GM18499 (cell line): ENCODE results near the gene HS6ST3.

Experiments used
- ATAC-seq: cut with Tn5 transposase; IDR thresholded peaks from one replicate; pipeline ENCODE4 v1.9.1; 2021; ENCODE audit warnings: moderate number of reproducible peaks; ENCODE audit not compliant: insufficient read depth, unreplicated experiment

Gene HS6ST3

DNA sequence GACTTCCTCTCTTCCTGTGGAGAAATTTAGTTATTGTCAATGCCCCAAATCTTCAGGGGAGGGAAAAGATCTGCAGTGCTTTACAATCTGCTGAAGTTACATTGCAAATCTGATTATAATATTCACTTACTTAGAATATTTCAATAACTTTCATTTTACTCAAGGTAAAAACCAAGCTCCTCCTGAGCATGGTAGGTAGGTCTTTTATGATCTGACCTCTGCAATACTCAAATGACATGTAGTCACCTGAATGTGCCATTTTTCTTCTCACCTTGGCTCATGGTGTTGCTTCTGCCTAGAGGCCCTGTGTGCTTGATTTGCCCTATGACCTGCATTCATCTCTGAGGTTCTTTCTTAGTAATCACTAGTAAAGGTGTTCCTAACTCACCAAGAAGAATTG is 331.4 kb downstream of the HS6ST3 start:
- ATAC-seq, result no peak

DNA sequence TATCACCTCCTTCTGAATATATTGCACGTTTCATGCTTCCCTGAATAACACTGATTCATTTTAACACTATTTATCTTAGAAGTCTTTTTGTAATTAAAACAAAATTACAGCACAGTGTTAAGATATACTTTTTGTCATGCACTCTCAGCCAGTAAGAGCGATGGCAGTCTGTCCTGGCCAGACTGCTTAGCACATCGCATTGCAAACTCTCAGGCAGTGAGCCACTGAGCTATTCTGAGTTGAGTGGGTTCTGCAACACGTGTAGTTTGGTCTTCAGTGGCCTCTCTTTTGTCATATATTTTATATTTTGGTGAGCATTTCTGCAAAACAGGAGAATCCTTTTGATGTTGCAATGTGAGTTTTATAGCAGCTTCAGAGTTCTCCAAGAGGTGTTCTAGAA is 332.1 kb downstream of the HS6ST3 start:
- ATAC-seq, result no peak

DNA sequence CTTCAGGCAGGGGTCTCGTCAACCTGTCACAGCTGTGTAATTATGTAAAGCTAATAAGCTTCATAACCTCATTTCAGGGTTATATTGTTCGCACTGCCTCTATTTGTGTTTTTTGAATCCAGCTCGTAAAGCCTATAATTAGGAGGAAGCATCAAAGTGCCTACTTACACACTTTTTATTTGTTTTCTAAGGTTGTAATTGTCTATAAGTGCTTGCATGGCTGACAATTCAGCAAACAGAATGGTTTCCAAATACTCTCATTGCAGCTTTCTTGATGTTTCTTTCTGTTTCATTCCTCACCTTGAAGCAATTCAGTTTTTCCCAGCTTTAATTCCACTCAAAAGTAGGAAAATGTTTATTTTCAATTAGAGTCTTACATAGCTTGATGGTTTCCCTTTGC is 336.3 kb downstream of the HS6ST3 start:
- no peak for ATAC-seq

DNA sequence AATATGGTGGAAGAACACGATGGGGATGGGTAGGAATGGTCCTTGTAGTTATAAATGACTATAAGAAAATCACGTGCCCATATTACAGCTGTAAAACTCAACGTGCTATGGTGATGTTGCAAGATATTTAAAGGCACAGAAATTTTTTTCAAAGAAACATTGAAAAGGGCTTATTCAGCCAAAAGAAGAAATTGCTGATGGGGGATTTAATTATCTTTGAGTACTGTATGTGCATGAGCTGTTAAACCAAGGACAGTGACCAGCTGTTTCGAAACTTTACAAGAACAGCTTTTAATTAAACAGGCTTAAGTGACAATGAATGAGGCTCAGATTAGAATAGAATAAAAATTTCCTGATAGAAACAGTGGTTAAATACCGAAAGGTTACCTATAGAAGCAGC is 339.0 kb downstream of the HS6ST3 start:
- ATAC-seq, result no peak

DNA sequence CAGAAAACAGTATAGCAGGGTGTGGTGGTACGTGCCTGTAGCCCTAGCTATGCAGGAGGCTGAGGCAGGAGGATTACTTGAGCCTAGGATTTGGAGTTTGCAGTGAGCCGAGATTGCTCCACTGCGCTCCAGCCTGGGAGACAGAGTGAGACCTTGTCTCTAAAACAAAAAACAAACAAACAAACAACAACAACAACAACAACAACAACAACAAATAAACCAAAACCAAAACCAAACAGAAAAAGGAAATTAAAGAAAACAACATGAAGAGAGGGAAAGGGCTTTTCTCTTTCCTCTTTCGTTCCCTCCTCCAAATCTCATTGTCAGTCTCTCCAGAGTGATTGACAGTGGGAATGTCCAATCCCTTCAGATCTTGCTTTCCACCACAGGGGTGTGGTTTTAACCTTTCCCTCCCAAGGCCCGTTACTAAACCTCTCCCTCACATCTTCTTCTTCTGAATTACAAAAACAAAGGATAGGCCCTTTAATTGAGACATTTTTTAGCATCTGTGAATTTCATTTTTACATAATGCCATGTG is 341.2 kb downstream of the HS6ST3 start:
- no peak for ATAC-seq

DNA sequence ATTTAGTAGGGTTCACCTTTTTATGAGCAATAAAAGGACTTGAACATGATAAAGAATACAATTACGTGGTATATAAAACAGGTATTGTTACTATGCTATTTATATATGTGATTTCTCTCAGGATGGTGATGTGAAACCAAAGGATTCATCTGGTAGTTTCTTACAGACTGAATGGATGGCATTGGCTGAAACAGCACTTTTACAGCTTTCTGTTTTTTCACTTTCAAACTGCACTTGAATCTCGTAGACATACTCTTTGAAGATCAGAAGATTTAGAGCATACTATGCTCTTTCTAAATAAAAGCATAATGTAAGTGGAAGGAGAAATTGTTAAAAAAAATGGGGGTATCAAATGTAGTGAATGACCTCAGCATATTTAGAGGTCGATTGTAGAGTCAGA is 354.8 kb downstream of the HS6ST3 start:
- ATAC-seq, result no peak

DNA sequence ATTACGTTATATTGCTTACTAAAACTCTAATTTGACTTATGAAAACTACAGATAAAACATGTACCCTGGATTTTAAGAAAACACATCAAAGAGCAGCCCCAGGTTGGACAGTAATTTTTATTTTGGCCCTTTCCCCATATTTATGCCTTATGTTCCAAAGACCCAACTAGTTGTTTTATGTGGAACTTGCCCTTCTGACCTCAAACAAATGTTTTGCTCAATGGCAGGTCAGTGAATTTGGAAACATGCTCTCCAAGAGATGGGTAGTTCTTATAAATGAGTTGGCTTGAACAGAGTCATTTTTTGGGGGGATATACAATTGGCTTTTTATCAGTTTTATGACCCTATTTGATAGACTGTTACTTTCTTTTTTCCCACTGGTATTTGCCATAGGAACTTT is 360.0 kb downstream of the HS6ST3 start:
- no peak for ATAC-seq

DNA sequence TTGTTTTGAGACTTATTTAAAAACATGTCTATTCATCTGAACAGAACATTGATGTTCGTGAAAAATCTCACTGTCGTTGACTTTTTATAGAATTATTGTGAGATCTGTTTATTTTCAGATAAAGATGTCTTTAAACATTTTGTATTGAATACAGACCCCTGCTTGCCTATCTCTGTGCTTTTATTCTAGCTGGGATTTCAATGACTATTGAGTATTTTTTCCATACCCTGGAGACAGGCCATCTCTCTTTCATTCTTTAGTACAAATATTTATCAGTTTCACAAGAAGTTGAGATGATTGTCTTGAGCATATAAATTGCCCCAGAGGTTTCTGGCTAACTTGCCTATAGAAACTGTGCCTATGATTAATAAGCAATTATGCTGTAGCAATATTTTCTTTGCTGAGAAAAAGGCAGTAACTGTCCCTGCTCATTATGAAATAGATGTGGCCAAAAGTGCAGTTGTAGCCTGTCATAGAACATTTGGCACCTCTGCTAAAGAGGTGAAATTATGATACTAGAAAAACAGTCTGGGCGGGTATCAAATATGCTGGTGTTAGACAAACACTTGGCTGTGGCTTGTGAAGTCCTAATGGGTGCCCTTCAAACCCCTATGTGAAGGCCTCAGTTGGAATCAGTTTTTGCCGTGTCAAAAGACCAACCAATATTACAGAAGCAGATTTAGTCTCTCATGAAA is 360.6 kb downstream of the HS6ST3 start:
- no peak for ATAC-seq

DNA sequence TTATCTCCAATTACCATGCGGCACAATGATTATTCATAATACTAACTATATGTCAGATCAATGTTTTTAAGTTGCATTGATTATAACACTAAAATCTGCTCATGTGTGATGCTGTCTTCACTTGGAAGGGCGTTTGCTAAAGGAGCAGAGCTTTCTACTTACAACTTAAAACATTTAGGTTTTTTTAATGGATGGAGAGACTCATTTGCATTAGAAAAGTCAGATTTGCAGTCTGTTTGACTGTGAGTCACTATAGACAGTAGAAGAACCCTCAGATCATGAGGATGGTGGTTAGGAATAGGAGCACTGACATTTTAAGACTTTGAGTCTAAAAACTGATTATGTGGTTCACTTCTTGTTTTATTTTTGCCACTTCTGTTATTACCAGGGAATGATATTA is 364.6 kb downstream of the HS6ST3 start:
- no peak for ATAC-seq

DNA sequence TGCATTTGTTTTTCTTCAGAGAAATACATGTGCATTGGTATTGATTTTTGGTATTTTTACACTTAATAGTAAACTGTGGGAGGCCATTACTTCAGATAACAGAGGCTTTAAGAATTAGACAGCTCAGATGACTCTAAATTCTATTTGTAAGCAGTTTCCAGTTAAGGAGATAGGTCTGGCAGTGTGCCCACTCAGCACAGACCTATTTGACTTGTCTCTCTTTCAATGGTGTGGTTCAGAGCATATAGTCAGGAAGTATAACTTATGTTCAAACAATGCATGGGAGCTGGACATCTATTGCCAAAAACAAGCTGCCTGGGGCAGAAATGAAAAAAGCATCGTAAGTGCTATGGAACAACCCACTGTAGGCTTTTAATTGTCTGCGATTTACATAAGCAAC is 370.7 kb downstream of the HS6ST3 start:
- no peak for ATAC-seq

DNA sequence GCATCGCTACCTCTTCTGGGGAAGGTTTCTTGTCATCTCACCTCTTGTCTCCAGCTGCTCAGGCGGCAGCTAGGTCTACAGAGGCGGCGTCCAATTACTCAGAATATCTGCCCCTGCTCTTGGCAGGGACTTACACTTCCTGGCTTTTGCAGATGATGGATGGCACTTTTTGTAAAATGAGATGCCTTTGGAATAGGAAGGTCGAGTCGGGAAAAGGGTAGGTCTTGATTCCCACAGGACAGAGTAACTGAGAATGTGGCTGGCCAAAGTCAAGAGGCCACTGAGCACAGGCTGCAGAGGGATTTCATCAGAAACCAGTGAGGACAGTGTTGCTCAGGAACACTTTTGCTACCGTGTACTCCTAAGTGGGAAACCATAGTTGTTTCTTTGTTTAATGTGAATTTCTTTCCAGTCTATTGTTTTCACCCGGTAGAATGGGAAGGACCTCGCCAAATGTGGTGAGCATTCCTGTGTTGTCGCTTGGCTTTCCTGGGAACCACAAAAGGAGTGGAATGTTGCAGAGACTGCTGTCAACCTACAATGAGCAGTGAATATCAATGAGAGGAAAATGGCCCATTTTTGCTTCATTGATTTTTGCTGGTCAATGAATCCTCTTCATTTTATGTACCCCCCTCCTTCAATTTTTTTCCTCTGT is 383.7 kb downstream of the HS6ST3 start:
- ATAC-seq, result no peak

DNA sequence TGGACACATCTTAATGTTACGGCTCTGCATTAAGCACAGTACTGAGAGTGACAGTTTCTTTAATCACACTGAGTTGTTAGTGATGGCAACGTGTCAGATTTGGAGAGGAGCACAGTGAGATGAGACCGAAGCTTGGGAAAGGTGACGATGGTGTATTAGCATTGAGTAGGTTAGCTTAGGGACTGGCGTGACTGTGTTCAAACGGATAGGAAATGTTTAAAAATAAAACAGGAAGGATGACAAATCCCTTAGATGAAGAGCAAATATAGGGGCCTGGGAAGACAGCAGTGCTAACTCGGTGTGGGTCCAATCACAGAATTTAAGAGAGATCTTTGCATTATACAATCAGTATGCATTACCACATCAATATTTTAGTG is 384.3 kb downstream of the HS6ST3 start:
- ATAC-seq, result no peak

DNA sequence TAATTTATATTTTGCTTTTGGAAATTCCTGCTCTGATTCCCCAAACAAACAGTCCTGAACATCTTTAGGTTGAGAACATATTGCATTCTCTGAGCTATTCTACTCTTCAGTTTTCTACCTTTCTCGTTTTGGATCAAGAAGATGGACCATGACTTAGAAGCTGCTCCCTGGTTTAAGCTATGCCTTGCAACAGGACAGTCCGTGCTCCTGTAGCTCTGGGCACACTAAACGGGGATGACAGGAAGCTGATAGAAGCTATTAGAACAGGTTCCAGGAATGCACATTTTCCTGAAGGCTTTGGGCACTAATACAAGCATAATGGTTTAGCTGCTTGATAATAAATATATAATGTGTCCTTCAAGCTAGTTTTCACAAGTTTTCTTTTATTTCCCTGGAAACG is 385.2 kb downstream of the HS6ST3 start:
- no peak for ATAC-seq

DNA sequence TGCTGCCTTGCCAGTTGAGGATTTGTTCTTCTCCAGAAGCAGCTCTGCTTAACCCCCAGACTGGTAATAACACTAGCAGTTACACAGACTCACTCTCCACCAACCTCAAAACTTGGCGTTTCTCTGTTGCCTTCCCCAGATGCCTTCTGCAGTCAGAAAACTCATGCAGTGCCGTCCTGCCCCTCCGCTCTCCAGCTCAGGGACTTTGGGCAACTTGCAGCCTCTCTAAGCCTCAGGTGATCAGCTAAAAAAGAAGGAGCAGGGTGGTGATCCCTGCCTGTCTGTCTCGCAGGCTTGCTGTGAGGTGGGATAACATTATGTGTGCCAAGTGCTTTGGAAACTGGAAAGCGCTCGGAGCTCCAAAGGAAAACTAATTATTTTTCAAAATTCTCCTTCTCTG is 391.6 kb downstream of the HS6ST3 start:
- ATAC-seq, result no peak

DNA sequence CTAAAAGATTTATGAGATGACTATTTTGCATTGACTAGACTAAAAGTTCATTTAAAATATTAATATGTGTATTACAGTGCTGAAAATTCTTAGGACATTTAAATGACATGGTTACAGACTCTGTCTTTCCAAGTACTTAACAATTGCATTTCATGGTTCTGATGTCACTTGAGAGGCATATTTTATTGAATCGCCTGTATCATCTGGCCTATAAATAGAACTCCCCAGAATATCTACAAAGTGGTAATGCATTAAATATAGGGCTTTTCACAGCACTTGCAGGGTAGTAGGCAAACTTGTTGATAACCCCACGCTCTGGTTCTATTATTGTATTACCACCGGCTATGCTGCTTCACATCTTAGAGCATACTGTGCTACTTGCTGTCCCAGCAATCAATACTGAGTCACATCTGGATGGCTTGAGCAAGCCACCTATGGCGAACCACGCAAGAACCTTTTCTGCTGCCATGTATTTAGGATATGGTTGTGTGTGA is 400.6 kb downstream of the HS6ST3 start:
- ATAC-seq, result no peak

DNA sequence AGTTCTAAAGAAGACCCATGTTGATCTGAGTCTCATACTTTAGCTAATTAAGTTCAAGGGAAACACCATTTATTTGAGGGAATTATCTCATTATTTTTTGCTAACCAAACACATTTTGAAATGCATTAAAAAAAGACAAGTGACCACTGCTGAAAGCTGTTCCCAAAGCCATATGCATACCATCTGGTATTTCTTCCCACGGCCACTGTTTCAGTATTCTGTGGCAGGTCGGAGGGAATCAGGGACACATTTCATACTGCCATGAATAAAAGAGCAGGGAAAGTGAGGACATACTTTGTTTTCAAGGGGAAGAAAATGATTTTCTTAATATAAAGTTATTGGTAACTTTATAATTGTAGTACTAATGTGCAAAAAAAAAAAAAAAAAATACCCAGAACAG is 401.2 kb downstream of the HS6ST3 start:
- no peak for ATAC-seq

DNA sequence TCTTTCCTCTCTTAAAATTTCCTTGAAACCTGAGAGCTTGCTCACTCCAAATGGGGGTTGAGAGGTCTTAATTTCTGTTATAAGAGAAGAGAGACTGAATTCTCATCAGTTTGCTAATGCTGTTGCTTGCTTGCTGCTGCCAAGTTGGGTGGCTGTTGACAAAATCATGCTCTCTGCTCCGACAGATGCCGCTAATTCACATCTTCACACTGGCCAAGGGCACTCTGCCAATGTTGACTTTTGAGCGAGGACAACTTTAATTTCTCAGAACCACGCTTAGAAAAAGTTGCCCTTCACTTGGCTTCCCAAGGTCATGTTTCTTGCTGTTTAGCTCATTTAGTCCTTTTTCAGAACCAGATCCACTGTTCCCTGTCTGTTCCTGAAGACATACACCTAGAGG is 402.9 kb downstream of the HS6ST3 start:
- no peak for ATAC-seq

DNA sequence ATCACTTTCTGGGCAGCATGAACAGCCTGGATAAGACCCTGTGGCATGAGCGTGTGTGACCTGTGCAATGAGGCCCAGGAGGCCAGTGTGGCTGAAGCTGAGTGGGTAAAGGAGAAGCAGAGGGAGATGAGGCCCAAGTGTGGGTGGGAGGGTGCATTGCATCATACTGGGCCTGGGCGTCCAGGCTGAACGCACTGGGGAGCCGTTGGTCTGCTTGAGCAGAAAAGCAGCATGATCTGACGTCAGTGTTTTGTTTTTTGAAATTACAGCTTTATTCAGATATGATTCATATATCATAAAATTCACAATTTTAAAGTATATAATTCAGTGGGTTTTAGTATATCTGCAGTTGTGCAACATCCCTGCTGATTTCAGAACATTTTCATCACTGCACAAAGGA is 409.7 kb downstream of the HS6ST3 start:
- no peak for ATAC-seq

DNA sequence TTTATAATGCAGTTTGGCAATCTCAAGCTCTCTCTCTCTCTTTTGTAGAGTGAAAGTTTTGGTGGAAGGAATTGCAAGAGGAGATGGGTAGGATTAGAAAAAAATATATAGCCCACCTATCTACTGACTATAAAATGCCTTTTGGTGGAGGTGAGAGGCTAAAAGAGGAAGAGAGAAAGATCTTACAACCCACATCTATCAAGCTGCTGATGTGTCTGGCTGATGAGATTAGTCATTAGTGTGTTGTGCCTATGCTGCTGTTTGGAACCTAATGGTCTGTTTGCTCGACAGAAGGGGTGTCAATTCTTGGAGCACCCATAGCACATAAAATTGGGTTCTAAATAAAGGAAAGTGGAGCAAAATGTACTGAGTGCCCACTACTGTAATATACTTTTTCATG is 411.0 kb downstream of the HS6ST3 start:
- ATAC-seq, result no peak

DNA sequence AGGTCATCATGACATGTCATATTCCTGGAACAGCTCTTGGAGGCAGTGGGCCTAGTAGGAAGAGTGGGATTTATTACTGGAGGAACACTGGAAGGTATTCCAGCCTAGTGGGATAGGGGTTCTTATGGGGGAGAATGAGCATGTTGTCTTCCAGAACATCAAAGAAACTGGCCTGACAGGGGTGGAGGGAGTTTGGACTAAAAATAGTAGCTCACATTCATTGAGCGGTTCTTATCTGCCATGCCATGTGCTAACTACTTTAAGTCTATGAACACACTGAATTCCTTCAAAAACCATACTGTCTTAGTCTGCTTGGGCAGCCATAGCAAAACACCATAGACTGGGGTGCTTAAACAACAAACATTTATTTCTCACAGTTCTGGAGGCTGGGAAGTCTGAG is 413.6 kb downstream of the HS6ST3 start:
- ATAC-seq, result no peak

DNA sequence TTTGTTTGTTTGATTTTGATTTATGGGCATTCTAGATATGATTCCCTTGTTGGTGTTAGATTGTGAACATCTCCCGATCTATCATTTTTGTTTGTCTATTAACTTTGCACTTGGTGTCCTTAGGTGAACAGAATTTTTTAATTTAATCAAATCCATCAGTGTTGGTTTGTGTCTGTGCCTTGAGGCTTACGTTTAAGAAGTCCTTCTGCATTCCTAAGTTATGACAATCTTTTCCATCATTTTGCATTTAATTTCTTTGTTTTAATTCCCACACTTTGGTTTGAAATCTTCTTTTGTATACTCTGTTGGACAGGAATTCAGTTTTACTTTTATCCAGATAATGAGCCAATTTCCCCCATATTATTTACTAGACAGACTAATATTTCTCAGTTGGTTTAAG is 421.7 kb downstream of the HS6ST3 start:
- ATAC-seq, result no peak

DNA sequence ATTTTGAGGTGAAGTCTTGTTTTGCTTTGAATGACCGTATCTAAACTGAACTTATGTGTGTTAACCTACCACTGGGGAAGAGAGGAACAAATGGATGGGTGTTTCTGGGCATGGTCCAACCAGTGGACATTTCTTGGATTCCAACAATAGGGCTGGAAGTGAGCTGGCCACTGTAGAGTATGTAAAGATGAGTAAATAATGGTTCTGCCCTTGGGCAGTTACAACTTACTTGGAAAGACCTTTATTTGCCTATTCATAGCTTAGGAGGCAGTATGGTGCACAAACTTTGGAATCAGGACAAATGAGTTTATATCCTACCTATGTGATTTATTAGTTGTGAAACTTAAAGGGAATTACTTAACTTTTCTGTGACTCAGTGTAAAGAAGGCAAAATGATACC is 429.5 kb downstream of the HS6ST3 start:
- no peak for ATAC-seq
